Cardiac muscle cell (in vitro differentiated cells and primary cell): ENCODE results near the gene PAQR7. TPM values are rescaled to one million over a fixed set of nuclear protein-coding genes. Genes with fewer than 3 reads are reported as not detected.
A peak's percentile ranks its signal among the peaks of the same experiment; 100 is the strongest.

Experiments
- DNase-seq, 2 donors: peaks; one replicate each; pipeline versions ENCODE4 v3.0.0 to v3.0.0-alpha.2; 2010 to 2017; ENCODE audit warnings: low read depth in 1 of 2, low spot score in 1 of 2
- H3K27ac ChIP-seq: fragments of 200-600 bp; sonication (generic); 2 replicates; pipeline ENCODE4 v1.5.1; 2016
- H3K27me3 ChIP-seq: fragments of 200-600 bp; sonication (generic); 2 replicates; pipeline ENCODE4 v1.6.0; 2016; ENCODE audit warnings: control low read depth
- H3K36me3 ChIP-seq: fragments of 200-600 bp; sonication (generic); 2 replicates; pipeline ENCODE4 v1.5.1; 2016; ENCODE audit warnings: control low read depth
- H3K4me1 ChIP-seq: fragments of 200-600 bp; sonication (generic); 2 replicates; pipeline ENCODE4 v1.8.1; 2017; ENCODE audit warnings: low read depth, mild to moderate bottlenecking, mixed run types
- H3K4me3 ChIP-seq: fragments of 200-600 bp; sonication (generic); 2 replicates; pipeline ENCODE4 v1.5.1; 2016; ENCODE audit warnings: mild to moderate bottlenecking
- H3K9me3 ChIP-seq: fragments of 200-600 bp; sonication (generic); 2 replicates; pipeline ENCODE4 v1.5.1; 2017; ENCODE audit warnings: low read depth, mild to moderate bottlenecking, control low read depth
- CTCF ChIP-seq: IDR thresholded peaks from 2 replicates; pipeline ENCODE4 v1.5.1; 2012; ENCODE audit warnings: low read depth, mild to moderate bottlenecking, low read length
- polyA plus RNA-seq: library from polyadenylated mRNA; unstranded; fragments of >200 nt; fragmentation: Nextera tagmentation; extraction: Ambion mirVana; gene quantifications from 2 replicates; pipeline ENCODE4 v1.2.1, GENCODE V29; 2016
- total RNA-seq: library from RNA; depleted of rRNA; stranded (reverse); fragments of >200 nt; gene quantifications from 2 replicates; pipeline ENCODE4 v1.2.3, GENCODE V29; 2016

The PAQR7 gene
- total and polyA plus RNA-seq, 2 experiments from 2014 or later: 3.1 to 12.5 TPM

- Histone ChIP-seq H3K27ac (peak overlapping the region; percentile 25), H3K27me3 (no peaks in the 10 kb centered on the region), H3K36me3 (peaks cover 15% of the 10 kb centered on the region), H3K9me3 (no peaks in the 10 kb centered on the region), H3K4me1 (peaks cover 5% of the 10 kb centered on the region), H3K4me3 (no peak overlapping the region)
- no peak for DNase-seq
- TF ChIP-seq CTCF: peak; percentile 47
Observed at GRCh38 chr1:25837262-25837875, 38.1 kb downstream of the PAQR7 start.

GRCh38 chr1:25836695-25837094 lies 38.8 kb downstream of the PAQR7 start:
- Histone ChIP-seq H3K4me3 (no peak overlapping the region), H3K36me3 (peaks cover 22% of the 10 kb centered on the region), H3K4me1 (no peaks in the 10 kb centered on the region), H3K9me3 (no peaks in the 10 kb centered on the region), H3K27ac (no peak overlapping the region), H3K27me3 (no peaks in the 10 kb centered on the region)
- no peak for DNase-seq
- TF ChIP-seq CTCF: no peak

- H3K27ac ChIP-seq: peak overlapping the region; percentile 35
- peaks cover 39% of the 10 kb centered on the region for H3K36me3 ChIP-seq
- no peaks in the 10 kb centered on the region for H3K9me3 ChIP-seq
- H3K27me3 ChIP-seq: no peaks in the 10 kb centered on the region
- no peak for TF ChIP-seq CTCF
- no peak overlapping the region for H3K4me3 ChIP-seq
- H3K4me1 ChIP-seq: peaks cover 1% of the 10 kb centered on the region
- DNase-seq: peak in 1 of 2 donors; percentile 35
Observed at GRCh38 chr1:25834894-25835293, 40.6 kb downstream of the PAQR7 start.

GRCh38 chr1:25833158-25833557 lies 42.4 kb downstream of the PAQR7 start:
- H3K36me3 ChIP-seq: peaks cover 52% of the 10 kb centered on the region
- H3K4me1 ChIP-seq: peaks cover 15% of the 10 kb centered on the region
- no peak overlapping the region for H3K4me3 ChIP-seq
- no peak overlapping the region for H3K27ac ChIP-seq
- no peaks in the 10 kb centered on the region for H3K9me3 ChIP-seq
- no peaks in the 10 kb centered on the region for H3K27me3 ChIP-seq
- TF ChIP-seq CTCF: no peak
- DNase-seq: no peak

- no peak for DNase-seq
- peak overlapping the region; percentile 62 for H3K27ac ChIP-seq
- no peak for TF ChIP-seq CTCF
- no peak overlapping the region for H3K4me3 ChIP-seq
- H3K4me1 ChIP-seq: peaks cover 15% of the 10 kb centered on the region
- no peaks in the 10 kb centered on the region for H3K27me3 ChIP-seq
- no peaks in the 10 kb centered on the region for H3K9me3 ChIP-seq
- H3K36me3 ChIP-seq: peaks cover 56% of the 10 kb centered on the region
Observed at GRCh38 chr1:25832336-25833037, 43.0 kb downstream of the PAQR7 start.
